ENCODE results near the gene PRDM16. TPM values are rescaled to one million over a fixed set of nuclear protein-coding genes. Genes with fewer than 3 reads are reported as not detected.

Gene PRDM16
- total and polyA plus RNA-seq, 2 experiments from 2014 or later: 0.14 to 0.16 TPM

- TF ChIP-seq ZNF462 (CRISPR knock-in tag; IDR thresholded peaks at IDR 0.05): no peak
- no peak for TF ChIP-seq ETS1 (IDR thresholded peaks at IDR 0.05)
- TF ChIP-seq POLR2AphosphoS5 (IDR thresholded peaks at IDR 0.05; ENCODE audit: low read depth): no peak
Measured at GRCh38 chr1:3472088-3472850, 403.3 kb downstream of the PRDM16 start (continued).

GRCh38 chr1:3472906-3473305 lies 403.9 kb downstream of the PRDM16 start:
- no peak overlapping the region for H3K27ac Mint-ChIP-seq
- H3K36me3 Mint-ChIP-seq (ENCODE audit: low read depth): peaks cover 14% of the 10 kb centered on the region
- Histone ChIP-seq H2AFZ (no peak overlapping the region), H4K20me1 (replicated peaks; ENCODE audit: insufficient read depth) (no peaks in the 10 kb centered on the region), H3K9me2 (ENCODE audit: insufficient read depth) (no peaks in the 10 kb centered on the region), H3K36me3 (ENCODE audit: insufficient read depth) (no peaks in the 10 kb centered on the region), H3F3A (replicated peaks; ENCODE audit: low read depth) (no peaks in the 10 kb centered on the region), H3K79me2 (replicated peaks; ENCODE audit: insufficient read depth) (no peaks in the 10 kb centered on the region), H3K4me3 (no peak overlapping the region), H3K27me3 (ENCODE audit: insufficient read depth) (no peaks in the 10 kb centered on the region), H3K27ac (ENCODE audit: low read depth) (no peak overlapping the region), H3K4me1 (ENCODE audit: insufficient read depth) (peaks cover 7% of the 10 kb centered on the region; the same call in 1 of the 2 replicates), H3K4me2 (no peak overlapping the region)
- no peak overlapping the region for H3K4me3 Mint-ChIP-seq
- DNase-seq (ENCODE audit: low spot score): no peak
- no peaks in the 10 kb centered on the region for H3K9me3 Mint-ChIP-seq
- no peak for ATAC-seq
- peaks cover 3% of the 10 kb centered on the region for H3K27me3 Mint-ChIP-seq (ENCODE audit: insufficient read depth, low read depth, poor library complexity)
- peaks cover 16% of the 10 kb centered on the region for H3K4me1 Mint-ChIP-seq
- no peak for TF ChIP-seq ETS1 (IDR thresholded peaks at IDR 0.05)
- no peak for TF ChIP-seq CREB1 (CRISPR knock-in tag; IDR thresholded peaks at IDR 0.05; ENCODE audit: low read depth)
- no peak for TF ChIP-seq CTCF (conservative IDR thresholded peaks at IDR 0.05; ENCODE audit: low read depth in 2 of 2)
- no peak for TF ChIP-seq EZH2phosphoT487 (IDR thresholded peaks at IDR 0.05; ENCODE audit: unreplicated experiment)
- TF ChIP-seq ZNF114 (CRISPR knock-in tag; IDR thresholded peaks at IDR 0.05): no peak
- TF ChIP-seq JUNB (IDR thresholded peaks at IDR 0.05; ENCODE audit: unreplicated experiment): no peak
- TF ChIP-seq POLR2AphosphoS5 (IDR thresholded peaks at IDR 0.05; ENCODE audit: low read depth): no peak
- no peak for TF ChIP-seq NANOG (IDR thresholded peaks at IDR 0.05; ENCODE audit: borderline replicate concordance)
- no peak for TF ChIP-seq ZNF331 (CRISPR knock-in tag; IDR thresholded peaks at IDR 0.05; ENCODE audit: low read depth)

All from GM23338 (cell line).